GM12878 (cell line): ENCODE results near the gene POLR3G. TPM values are rescaled to one million over a fixed set of nuclear protein-coding genes. Genes with fewer than 3 reads are reported as not detected.

ENCODE experiments used
- ATAC-seq: fragments of 200-7000 bp; cut with Tn5 transposase; 3 replicates; pipeline ENCODE4 v1.9.1; 2020; ENCODE audit warnings: mild to moderate bottlenecking, moderate library complexity
- BruUV-seq: library from RNA; stranded (reverse); fragments of 400-500 nt; replicated peaks from 2 replicates; lab custom pipeline; 2021; lab: Mats Ljungman, UMichigan
- CTCF ChIA-PET: fragments of 300-600 bp; sonication (Branson Sonifier 250); formaldehyde crosslinking; extraction: SDS; loops from one replicate; lab custom pipeline; 2021; ENCODE audit warnings: inconsistent platforms; lab: Yijun Ruan, JAX
- POLR2A ChIA-PET: fragments of 350-600 bp; formaldehyde crosslinking; extraction: SDS; loops from one replicate; lab custom pipeline; 2021; ENCODE audit warnings: inconsistent platforms; lab: Charles Lee
- RAD21 ChIA-PET: fragments of 300-600 bp; sonication (Branson Sonifier 250); formaldehyde crosslinking; loops from one replicate; lab custom pipeline; 2023; ENCODE audit warnings: antibody characterized with exemption; ENCODE audit not compliant: unreplicated experiment; lab: Charles Lee
- SMC1A ChIA-PET: fragments of 300-600 bp; sonication (Branson Sonifier 250); formaldehyde crosslinking; loops from one replicate; lab custom pipeline; 2023; ENCODE audit not compliant: unreplicated experiment, uncharacterized antibody; lab: Charles Lee
- DNase-seq: peaks from one replicate; pipeline ENCODE4 v3.0.0-alpha.2; 2011; ENCODE audit warnings: low read depth, low spot score
- FAIRE-seq: peaks from 3 replicates; lab custom pipeline; 2011; peaks lifted over from hg19 to GRCh38; lab: Jason Lieb, UNC
- H2AFZ ChIP-seq: 2 replicates; pipeline ENCODE4 v1.6.0; 2011; ENCODE audit warnings: low read depth, low read length, control low read depth; ENCODE audit not compliant: control insufficient read depth
- H3K27ac ChIP-seq: 2 replicates; pipeline ENCODE4 v1.5.1; 2011; ENCODE audit warnings: control low read depth; ENCODE audit not compliant: control insufficient read depth, insufficient read depth
- H3K27me3 ChIP-seq, 2 experiments: replicated peaks in 1 of 2; 2 replicates each; pipeline versions ENCODE4 v1.6.0 to v1.6.1; 2011; ENCODE audit warnings: low read length in 1 of 2; ENCODE audit not compliant: control insufficient read depth in 2 of 2, insufficient read depth in 2 of 2
- H3K36me3 ChIP-seq, 2 experiments: 2 replicates each; pipeline ENCODE4 v1.5.1; 2011; ENCODE audit warnings: low read length in 1 of 2; ENCODE audit not compliant: control insufficient read depth in 2 of 2, insufficient read depth in 2 of 2
- H3K4me1 ChIP-seq: 2 replicates; pipeline ENCODE4 v1.6.1; 2011; ENCODE audit warnings: mild to moderate bottlenecking, low read length, moderate library complexity, mixed read lengths; ENCODE audit not compliant: control insufficient read depth, insufficient read depth
- H3K4me2 ChIP-seq: 2 replicates; pipeline ENCODE4 v1.6.0; 2011; ENCODE audit warnings: control low read depth; ENCODE audit not compliant: control insufficient read depth, insufficient read depth
- H3K4me3 ChIP-seq: fragments of 200-600 bp; sonication (generic); 2 replicates; pipeline ENCODE4 v1.5.1; 2016
- H3K79me2 ChIP-seq: 2 replicates; pipeline ENCODE4 v1.6.0; 2011; ENCODE audit warnings: low read length; ENCODE audit not compliant: control insufficient read depth, insufficient read depth
- H3K9ac ChIP-seq: 2 replicates; pipeline ENCODE4 v1.8.0; 2011; ENCODE audit warnings: low read length, control low read depth, mixed read lengths; ENCODE audit not compliant: control insufficient read depth, insufficient read depth
- H3K9me3 ChIP-seq: replicated peaks from 3 replicates; pipeline ENCODE4 v1.5.1; 2011; ENCODE audit warnings: mild to moderate bottlenecking, low read length; ENCODE audit not compliant: control insufficient read depth, insufficient read depth
- H4K20me1 ChIP-seq: 2 replicates; pipeline ENCODE4 v1.6.0; 2011; ENCODE audit not compliant: control insufficient read depth, insufficient read depth
- BMI1 ChIP-seq: fragments of 450-650 bp; IDR thresholded peaks from 2 replicates; pipeline ENCODE4 v1.6.1; 2016; ENCODE audit warnings: mild to moderate bottlenecking, moderate library complexity, borderline replicate concordance
- CBX3 ChIP-seq: fragments of 200-600 bp; sonication (generic); IDR thresholded peaks from 2 replicates; pipeline ENCODE4 v1.6.1; 2016; ENCODE audit warnings: low read depth, borderline replicate concordance
- CEBPB ChIP-seq, 2 experiments: fragments of 150-350 bp in 1 of 2; IDR thresholded peaks; 2 replicates each; pipeline ENCODE4 v1.6.1; 2012 to 2014; ENCODE audit warnings: low read depth in 2 of 2, low read length in 2 of 2, borderline replicate concordance in 1 of 2, inconsistent platforms in 1 of 2
- CREB1 ChIP-seq: IDR thresholded peaks from 2 replicates; pipeline ENCODE4 v1.6.1; 2012; ENCODE audit warnings: low read depth, mild to moderate bottlenecking, inconsistent platforms
- EED ChIP-seq: sonication (generic); IDR thresholded peaks from 2 replicates; pipeline ENCODE4 v1.6.1; 2016; ENCODE audit warnings: antibody characterized with exemption, low read depth
- JUNB ChIP-seq: IDR thresholded peaks from 2 replicates; pipeline ENCODE4 v1.6.1; 2016; ENCODE audit warnings: antibody characterized with exemption, mild to moderate bottlenecking
- KLF5 ChIP-seq: fragments of 450-650 bp; IDR thresholded peaks from 2 replicates; pipeline ENCODE4 v1.6.1; 2014; ENCODE audit warnings: mild to moderate bottlenecking; ENCODE audit not compliant: partially characterized antibody
- MEF2B ChIP-seq: fragments of 450-650 bp; IDR thresholded peaks from 2 replicates; pipeline ENCODE4 v1.6.1; 2018; ENCODE audit warnings: mild to moderate bottlenecking, moderate library complexity; ENCODE audit not compliant: partially characterized antibody, poor library complexity, severe bottlenecking
- MXI1 ChIP-seq: fragments of 150-350 bp; IDR thresholded peaks from 2 replicates; pipeline ENCODE4 v1.6.1; 2011; ENCODE audit warnings: low read depth, mild to moderate bottlenecking, inconsistent platforms, low read length, improper control_type of control experiment
- NBN ChIP-seq: fragments of 450-650 bp; IDR thresholded peaks from 2 replicates; pipeline ENCODE4 v1.6.1; 2016
- PAX5 ChIP-seq: IDR thresholded peaks from 2 replicates; pipeline ENCODE4 v1.6.1; 2011; ENCODE audit warnings: low read depth, low read length, borderline replicate concordance
- PML ChIP-seq: IDR thresholded peaks from 2 replicates; pipeline ENCODE4 v1.6.1; 2012; ENCODE audit warnings: low read length, inconsistent platforms
- POLR2AphosphoS5 ChIP-seq: IDR thresholded peaks from 2 replicates; pipeline ENCODE4 v1.6.1; 2011; ENCODE audit warnings: mild to moderate bottlenecking, low read length, inconsistent platforms
- ZNF207 ChIP-seq: fragments of 450-650 bp; IDR thresholded peaks from 2 replicates; pipeline ENCODE4 v1.6.1; 2014; ENCODE audit warnings: antibody characterized with exemption, mild to moderate bottlenecking, borderline replicate concordance
- ZNF24 ChIP-seq: fragments of 450-650 bp; IDR thresholded peaks from 2 replicates; pipeline ENCODE4 v1.6.1; 2017; ENCODE audit warnings: antibody characterized with exemption, mild to moderate bottlenecking
- WGBS: methylation state at CpG from one replicate; pipeline ENCODE4 v1.1.6; 2016; ENCODE audit warnings: low lambda C conversion rate; ENCODE audit not compliant: insufficient replicate concordance, insufficient coverage; ENCODE audit errors: missing lambda C conversion rate; 5-methylcytosine and 5-hydroxymethylcytosine counted together
- in situ Hi-C: fragments of 300-500 bp; cut with MboI; formaldehyde crosslinking; loops from 9 replicates; pipeline ENCODE4 v1.14.3; 2018; ENCODE audit warnings: mixed read lengths
- intact Hi-C: fragments of 100-400 bp; cut with micrococcal nuclease; formaldehyde crosslinking; loops from one replicate; pipeline ENCODE4 v1.14.2; 2022; ENCODE audit not compliant: unreplicated experiment
- polyA plus RNA-seq, 11 experiments: library from polyadenylated mRNA; depleted of rRNA in 4 of 11; unstranded in 6 of 11; stranded (reverse) in 5 of 11; fragments of >200 nt; fragmentation: Nextera tagmentation in 4 of 11; fragmentation: Illumina TruSeq in 1 of 11; extraction: Ambion mirVana in 4 of 11; extraction: Trizol in 1 of 11; gene quantifications; 1 replicate in 1 of 11; 2 replicates in 10 of 11; pipeline versions ENCODE4 v1.2.1 to v1.2.3, GENCODE V29; 2011 to 2016; ENCODE audit warnings: inconsistent platforms in 2 of 11, missing spikeins in 2 of 11, low read depth in 1 of 11
- total RNA-seq, 4 experiments: library from RNA; depleted of rRNA in 3 of 4; stranded (reverse); fragments of >200 nt in 3 of 4; fragmentation: Illumina TruSeq in 1 of 4; extraction: Trizol in 1 of 4; gene quantifications; 2 replicates each; pipeline versions ENCODE4 v1.2.1 to v1.2.3, GENCODE V29; 2013 to 2021
- TF ChIP-seq, protein P1 (sequence below): IDR thresholded peaks from 2 replicates; pipeline ENCODE4 v1.6.1; 2011; ENCODE audit warnings: low read depth, mild to moderate bottlenecking, low read length, moderate library complexity, borderline replicate concordance; ENCODE audit errors: extremely low read depth
- TF ChIP-seq, protein P2 (sequence below): fragments of 450-650 bp; formaldehyde crosslinking; IDR thresholded peaks from 2 replicates; pipeline ENCODE4 v1.4.0; 2020; ENCODE audit warnings: mild to moderate bottlenecking, moderate library complexity
- TF ChIP-seq, protein P3 (sequence below): fragments of 450-650 bp; IDR thresholded peaks from 2 replicates; pipeline ENCODE4 v1.6.1; 2017; ENCODE audit warnings: mild to moderate bottlenecking, low read depth, inconsistent platforms; ENCODE audit not compliant: poor library complexity, severe bottlenecking

POLR3G gene
- total and polyA plus RNA-seq, 10 of the 15 experiments (the other 5 are each of a cell fraction or from before 2014, with no cell fraction given): 15.2 to 50.9 (median 27.5) TPM

DNA sequence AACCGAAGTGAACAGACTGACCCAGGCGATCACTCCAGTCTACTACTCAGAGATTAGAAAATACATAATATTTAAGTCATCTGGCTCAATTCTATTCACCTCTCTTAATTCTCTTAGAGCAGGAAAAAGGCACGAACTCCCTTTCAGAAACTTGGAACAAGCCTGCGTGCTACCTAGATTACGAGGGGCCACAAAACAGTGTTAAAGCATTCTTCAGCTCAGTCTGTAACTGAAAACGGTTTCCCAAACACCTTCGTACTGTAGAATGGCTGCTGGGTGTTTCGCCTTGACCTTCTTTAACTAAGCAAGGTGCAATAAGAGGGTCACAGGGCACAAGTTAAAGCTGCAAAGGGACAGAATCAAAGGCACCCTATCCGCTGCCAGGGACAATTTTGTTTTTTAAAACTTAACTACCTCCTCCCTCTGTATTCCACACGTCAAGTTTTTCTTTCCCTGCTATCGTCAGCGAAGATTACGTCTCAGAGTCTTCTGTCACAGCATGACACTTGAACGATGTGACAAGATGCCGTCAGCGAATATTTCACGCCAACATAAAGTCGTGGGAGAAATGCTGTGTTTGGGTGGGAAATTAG is 54.0 kb downstream of the POLR3G start:
- DNase-seq: no peak
- no peak for TF ChIP-seq JUNB
- no peak for TF ChIP-seq ZNF207
- TF ChIP-seq CEBPB (IDR thresholded peaks at IDR 0.05; ENCODE audit: borderline replicate concordance in 1 of 2, low read depth in 2 of 2, low read length in 2 of 2): no peak
- TF ChIP-seq BMI1: 0 out of 2 replicates have a peak, but pooled peaks have one; percentile 13
- no peak for TF ChIP-seq EED
- TF ChIP-seq, protein P1, sequence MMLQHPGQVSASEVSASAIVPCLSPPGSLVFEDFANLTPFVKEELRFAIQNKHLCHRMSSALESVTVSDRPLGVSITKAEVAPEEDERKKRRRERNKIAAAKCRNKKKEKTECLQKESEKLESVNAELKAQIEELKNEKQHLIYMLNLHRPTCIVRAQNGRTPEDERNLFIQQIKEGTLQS: no peak
- peak; percentile 70 for TF ChIP-seq CREB1
- no peak for TF ChIP-seq POLR2AphosphoS5
- TF ChIP-seq KLF5: no peak
- no peak for TF ChIP-seq PAX5
- no peak for TF ChIP-seq CBX3
- TF ChIP-seq, protein P2, sequence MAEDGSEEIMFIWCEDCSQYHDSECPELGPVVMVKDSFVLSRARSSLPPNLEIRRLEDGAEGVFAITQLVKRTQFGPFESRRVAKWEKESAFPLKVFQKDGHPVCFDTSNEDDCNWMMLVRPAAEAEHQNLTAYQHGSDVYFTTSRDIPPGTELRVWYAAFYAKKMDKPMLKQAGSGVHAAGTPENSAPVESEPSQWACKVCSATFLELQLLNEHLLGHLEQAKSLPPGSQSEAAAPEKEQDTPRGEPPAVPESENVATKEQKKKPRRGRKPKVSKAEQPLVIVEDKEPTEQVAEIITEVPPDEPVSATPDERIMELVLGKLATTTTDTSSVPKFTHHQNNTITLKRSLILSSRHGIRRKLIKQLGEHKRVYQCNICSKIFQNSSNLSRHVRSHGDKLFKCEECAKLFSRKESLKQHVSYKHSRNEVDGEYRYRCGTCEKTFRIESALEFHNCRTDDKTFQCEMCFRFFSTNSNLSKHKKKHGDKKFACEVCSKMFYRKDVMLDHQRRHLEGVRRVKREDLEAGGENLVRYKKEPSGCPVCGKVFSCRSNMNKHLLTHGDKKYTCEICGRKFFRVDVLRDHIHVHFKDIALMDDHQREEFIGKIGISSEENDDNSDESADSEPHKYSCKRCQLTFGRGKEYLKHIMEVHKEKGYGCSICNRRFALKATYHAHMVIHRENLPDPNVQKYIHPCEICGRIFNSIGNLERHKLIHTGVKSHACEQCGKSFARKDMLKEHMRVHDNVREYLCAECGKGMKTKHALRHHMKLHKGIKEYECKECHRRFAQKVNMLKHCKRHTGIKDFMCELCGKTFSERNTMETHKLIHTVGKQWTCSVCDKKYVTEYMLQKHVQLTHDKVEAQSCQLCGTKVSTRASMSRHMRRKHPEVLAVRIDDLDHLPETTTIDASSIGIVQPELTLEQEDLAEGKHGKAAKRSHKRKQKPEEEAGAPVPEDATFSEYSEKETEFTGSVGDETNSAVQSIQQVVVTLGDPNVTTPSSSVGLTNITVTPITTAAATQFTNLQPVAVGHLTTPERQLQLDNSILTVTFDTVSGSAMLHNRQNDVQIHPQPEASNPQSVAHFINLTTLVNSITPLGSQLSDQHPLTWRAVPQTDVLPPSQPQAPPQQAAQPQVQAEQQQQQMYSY (CRISPR knock-in tag): no peak
- no peak for TF ChIP-seq MEF2B
- TF ChIP-seq MXI1: 0 out of 2 replicates have a peak, but pooled peaks have one; percentile 1
- no peak for TF ChIP-seq PML
- no peak for TF ChIP-seq NBN
- no peak for TF ChIP-seq ZNF24
- TF ChIP-seq, protein P3, sequence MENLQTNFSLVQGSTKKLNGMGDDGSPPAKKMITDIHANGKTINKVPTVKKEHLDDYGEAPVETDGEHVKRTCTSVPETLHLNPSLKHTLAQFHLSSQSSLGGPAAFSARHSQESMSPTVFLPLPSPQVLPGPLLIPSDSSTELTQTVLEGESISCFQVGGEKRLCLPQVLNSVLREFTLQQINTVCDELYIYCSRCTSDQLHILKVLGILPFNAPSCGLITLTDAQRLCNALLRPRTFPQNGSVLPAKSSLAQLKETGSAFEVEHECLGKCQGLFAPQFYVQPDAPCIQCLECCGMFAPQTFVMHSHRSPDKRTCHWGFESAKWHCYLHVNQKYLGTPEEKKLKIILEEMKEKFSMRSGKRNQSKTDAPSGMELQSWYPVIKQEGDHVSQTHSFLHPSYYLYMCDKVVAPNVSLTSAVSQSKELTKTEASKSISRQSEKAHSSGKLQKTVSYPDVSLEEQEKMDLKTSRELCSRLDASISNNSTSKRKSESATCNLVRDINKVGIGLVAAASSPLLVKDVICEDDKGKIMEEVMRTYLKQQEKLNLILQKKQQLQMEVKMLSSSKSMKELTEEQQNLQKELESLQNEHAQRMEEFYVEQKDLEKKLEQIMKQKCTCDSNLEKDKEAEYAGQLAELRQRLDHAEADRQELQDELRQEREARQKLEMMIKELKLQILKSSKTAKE: peak; percentile 12

More for the DNA sequence above, 54.0 kb downstream of the POLR3G start:
- ChIA-PET POLR2A (interaction anchor here (0.7 to 3.4 kb wide), 7 partner anchors 10 to 531 kb away, joined by 3 to 19 read pairs (median 5); partner anchors contain the start of genes CETN3, MBLAC2 and POLR3G), CTCF (interaction anchor here (1.3 to 3.8 kb wide), 14 partner anchors 20 to 255 kb away, joined by 3 to 118 read pairs (median 6); partner anchors contain the start of genes MBLAC2 and POLR3G), RAD21 (interaction anchor here (1.1 to 3.7 kb wide), 5 partner anchors 10 to 118 kb away, joined by 4 to 43 read pairs (median 27); partner anchors contain the start of genes CETN3, MBLAC2 and POLR3G), SMC1A (interaction anchor here (1.0 to 3.7 kb wide), 8 partner anchors 26 to 119 kb away, joined by 3 to 46 read pairs (median 6); partner anchors contain the start of genes CETN3, MBLAC2 and POLR3G)
- whole genome bisulfite sequencing: 14% methylated on average over 18 of the region's 18 CpGs
- intact Hi-C loops: loop anchor here (1.0 kb wide), 2 partner anchors 54 to 119 kb away; partner anchors contain the start of genes CETN3, MBLAC2 and POLR3G
- FAIRE-seq (no peak), ATAC-seq (peak; percentile 12)
- Histone ChIP-seq H4K20me1 (no peaks in the 10 kb centered on the region), H3K9ac (peak overlapping the region; percentile 93), H3K4me2 (peak overlapping the region; percentile 11), H3K4me1 (no peaks in the 10 kb centered on the region), H3K27ac (peak overlapping the region; percentile 86), H3K79me2 (peaks cover 42% of the 10 kb centered on the region), H3K36me3 (peaks cover 0 to 2% of the 10 kb centered on the region in 2 experiments; a peak in 1 of 4 replicates), H3K9me3 (peaks cover 3% of the 10 kb centered on the region; the same call in 1 of the 3 replicates), H3K27me3 (no peaks in the 10 kb centered on the region), H2AFZ (peak overlapping the region; percentile 94), H3K4me3 (peak overlapping the region; percentile 73)
- in situ Hi-C loops: no loop called here
- TSS peak; percentile 68 for BruUV-seq
